K562 (cell line): ENCODE measurements around the gene SORT1. TPM values are rescaled to one million over a fixed set of nuclear protein-coding genes. Genes with fewer than 3 reads are reported as not detected.

ENCODE experiments used
- ATAC-seq: fragments of 200-7000 bp; cut with Tn5 transposase; 3 replicates; pipeline ENCODE4 v1.9.1; 2020; ENCODE audit warnings: moderate library complexity
- BruUV-seq: library from RNA; stranded (reverse); fragments of 400-500 nt; replicated peaks from 2 replicates; lab custom pipeline; 2021; lab: Mats Ljungman, UMichigan
- CTCF ChIA-PET: fragments of 300-600 bp; formaldehyde crosslinking; extraction: SDS; loops from one replicate; lab custom pipeline; 2021; ENCODE audit warnings: low intra/inter-chr PET ratio; lab: Yijun Ruan, JAX
- POLR2A ChIA-PET: fragments of 300-600, 350-650 bp; sonication (Branson Sonifier 250); formaldehyde crosslinking; extraction: SDS; loops from one replicate; lab custom pipeline; 2021; ENCODE audit warnings: antibody characterized with exemption, inconsistent platforms; lab: Yijun Ruan, JAX
- DNase-seq, 4 experiments: peaks; one replicate each; pipeline versions ENCODE4 v3.0.0 to v3.0.0-alpha.2; 2011 to 2018; ENCODE audit warnings: low spot score in 3 of 4, mixed read lengths in 3 of 4; ENCODE audit errors: extremely low read depth in 1 of 4
- FAIRE-seq: peaks from 2 replicates; lab custom pipeline; 2011; peaks lifted over from hg19 to GRCh38; lab: Jason Lieb, UNC
- H2AFZ ChIP-seq: 2 replicates; pipeline ENCODE4 v1.6.0; 2011; ENCODE audit warnings: low read depth, low read length, control low read depth, inconsistent platforms
- H3K27ac ChIP-seq: fragments of 200-600 bp; 3 replicates; pipeline ENCODE4 v1.8.0; 2011; ENCODE audit warnings: low read depth, mild to moderate bottlenecking, control low read depth, inconsistent platforms, low read length, moderate library complexity, mixed read lengths; ENCODE audit errors: extremely low read depth
- H3K27me3 ChIP-seq, 2 experiments: fragments of 300-600 bp in 1 of 2; 2 replicates in 1 of 2; 3 replicates in 1 of 2; pipeline versions ENCODE4 v1.6.0 to v1.8.0; 2011; ENCODE audit warnings: inconsistent platforms in 2 of 2, low read length in 2 of 2, mild to moderate bottlenecking in 1 of 2, mixed read lengths in 1 of 2, moderate library complexity in 1 of 2; ENCODE audit not compliant: control insufficient read depth in 2 of 2, insufficient read depth in 2 of 2
- H3K36me3 ChIP-seq: fragments of 300-600 bp; 3 replicates; pipeline ENCODE4 v1.8.0; 2011; ENCODE audit warnings: mild to moderate bottlenecking, low read length, inconsistent platforms; ENCODE audit not compliant: control insufficient read depth, insufficient read depth
- H3K4me1 ChIP-seq, 2 experiments: fragments of 200-600 bp in 1 of 2; replicated peaks in 1 of 2; 2 replicates in 1 of 2; 3 replicates in 1 of 2; pipeline versions ENCODE4 v1.5.1 to v1.8.0; 2011; ENCODE audit warnings: inconsistent platforms in 2 of 2, low read length in 2 of 2, mild to moderate bottlenecking in 1 of 2, mixed read lengths in 1 of 2, moderate library complexity in 1 of 2; ENCODE audit not compliant: control insufficient read depth in 2 of 2, insufficient read depth in 2 of 2
- H3K4me2 ChIP-seq: 2 replicates; pipeline ENCODE4 v1.6.1; 2011; ENCODE audit warnings: low read length, control low read depth, inconsistent platforms, mixed read lengths; ENCODE audit not compliant: insufficient read depth
- H3K4me3 ChIP-seq: fragments of 200-600 bp; sonication (generic), shearing (Covaris generic); 2 replicates; pipeline ENCODE4 v1.5.1; 2016; ENCODE audit warnings: control low read depth, inconsistent platforms
- H3K79me2 ChIP-seq: fragments of 200-600 bp; 3 replicates; pipeline ENCODE4 v1.8.0; 2011; ENCODE audit warnings: low read length, inconsistent platforms; ENCODE audit not compliant: control insufficient read depth, insufficient read depth
- H3K9ac ChIP-seq, 2 experiments: 2 replicates each; pipeline versions ENCODE4 v1.6.0 to v1.6.1; 2011; ENCODE audit warnings: low read depth in 2 of 2, low read length in 2 of 2, control low read depth in 1 of 2, inconsistent platforms in 1 of 2, mild to moderate bottlenecking in 1 of 2, mixed read lengths in 1 of 2; ENCODE audit not compliant: insufficient read depth in 1 of 2
- H3K9me1 ChIP-seq: one replicate; pipeline ENCODE4 v1.6.0; 2011; ENCODE audit warnings: inconsistent platforms, mild to moderate bottlenecking, low read length, moderate library complexity; ENCODE audit not compliant: control insufficient read depth, insufficient read depth
- H3K9me3 ChIP-seq: replicated peaks from 2 replicates; pipeline ENCODE4 v1.5.1; 2011; ENCODE audit warnings: low read depth, low read length, inconsistent platforms; ENCODE audit not compliant: control insufficient read depth, insufficient read depth
- H4K20me1 ChIP-seq: replicated peaks from 2 replicates; pipeline ENCODE4 v1.6.1; 2011; ENCODE audit warnings: low read length, inconsistent platforms, mixed read lengths; ENCODE audit not compliant: control insufficient read depth, insufficient read depth
- BRD4 ChIP-seq: fragments of 200-600 bp; sonication (generic); IDR thresholded peaks from 2 replicates; pipeline ENCODE4 v1.6.1; 2017; ENCODE audit warnings: inconsistent platforms
- CBFA2T3 ChIP-seq: fragments of 450-650 bp; IDR thresholded peaks from 2 replicates; pipeline ENCODE4 v1.6.1; 2017
- CEBPB ChIP-seq: fragments of 450-650 bp; IDR thresholded peaks from 2 replicates; pipeline ENCODE4 v1.6.1; 2016; ENCODE audit warnings: missing genetic modification characterization, missing compliant biosample characterization
- FOXJ3 ChIP-seq: sonication (generic); formaldehyde crosslinking; IDR thresholded peaks from 2 replicates; pipeline ENCODE4 v1.4.0; 2020; ENCODE audit warnings: mild to moderate bottlenecking, missing genetic modification reagents
- KDM5B ChIP-seq: fragments of 200-600 bp; sonication (generic); IDR thresholded peaks from 2 replicates; pipeline ENCODE4 v1.6.1; 2012; ENCODE audit warnings: low read depth, mild to moderate bottlenecking, moderate library complexity, low read length, control low read depth, inconsistent platforms; ENCODE audit not compliant: insufficient replicate concordance
- L3MBTL2 ChIP-seq: fragments of 450-650 bp; IDR thresholded peaks from 2 replicates; pipeline ENCODE4 v1.6.1; 2016; ENCODE audit warnings: mild to moderate bottlenecking, moderate library complexity
- MCM3 ChIP-seq: fragments of 450-650 bp; IDR thresholded peaks from 2 replicates; pipeline ENCODE4 v1.6.1; 2016
- NBN ChIP-seq: fragments of 450-650 bp; IDR thresholded peaks from 2 replicates; pipeline ENCODE4 v1.6.1; 2016; ENCODE audit warnings: low read depth, mild to moderate bottlenecking
- NR2C1 ChIP-seq, 2 experiments: fragments of 450-650 bp; IDR thresholded peaks; 2 replicates each; pipeline ENCODE4 v1.6.1; 2017; ENCODE audit warnings: mild to moderate bottlenecking in 2 of 2, antibody characterized with exemption in 1 of 2, inconsistent platforms in 1 of 2, missing compliant biosample characterization in 1 of 2, missing genetic modification characterization in 1 of 2
- OTX1 ChIP-seq: fragments of 450-650 bp; formaldehyde crosslinking; IDR thresholded peaks from 2 replicates; pipeline ENCODE4 v1.4.0; 2022; ENCODE audit warnings: mild to moderate bottlenecking
- POLR2AphosphoS2 ChIP-seq: IDR thresholded peaks from 2 replicates; pipeline ENCODE4 v1.6.1; 2012; ENCODE audit warnings: low read length, improper control_type of control experiment
- PPARD ChIP-seq: fragments of 250-450 bp; sonication (Bioruptor Pico); IDR thresholded peaks from 2 replicates; pipeline ENCODE4 v1.8.0; 2022; ENCODE audit warnings: inconsistent platforms, mild to moderate bottlenecking, moderate library complexity
- RBM15 ChIP-seq: fragments of 200-400 bp; formaldehyde crosslinking; IDR thresholded peaks from 2 replicates; pipeline ENCODE4 v1.6.1; 2018; ENCODE audit warnings: mild to moderate bottlenecking, low read length, moderate library complexity; ENCODE audit not compliant: insufficient read depth
- SLC30A9 ChIP-seq: fragments of 250-450 bp; sonication (Bioruptor Pico); IDR thresholded peaks from 2 replicates; pipeline ENCODE4 v1.8.0; 2022; ENCODE audit warnings: mild to moderate bottlenecking, moderate library complexity
- SRSF3 ChIP-seq: fragments of 200-400 bp; formaldehyde crosslinking; IDR thresholded peaks from 2 replicates; pipeline ENCODE4 v1.6.1; 2016; ENCODE audit warnings: mild to moderate bottlenecking, low read length, moderate library complexity; ENCODE audit not compliant: insufficient read depth
- TRIM28 ChIP-seq: fragments of 450-650 bp; IDR thresholded peaks from 2 replicates; pipeline ENCODE4 v1.6.1; 2017
- ZNF184 ChIP-seq: sonication (generic); formaldehyde crosslinking; IDR thresholded peaks from 2 replicates; pipeline ENCODE4 v1.5.0; 2020; ENCODE audit warnings: missing genetic modification reagents
- ZNF239 ChIP-seq: fragments of 250-450 bp; sonication (Bioruptor Pico); IDR thresholded peaks from 2 replicates; pipeline ENCODE4 v1.4.0; 2020; ENCODE audit warnings: mild to moderate bottlenecking
- ZNF436 ChIP-seq: fragments of 250-450, 450-650 bp; sonication (Bioruptor Pico); formaldehyde crosslinking; IDR thresholded peaks from 2 replicates; pipeline ENCODE4 v1.7.0; 2020; ENCODE audit warnings: mild to moderate bottlenecking
- ZNF445 ChIP-seq: fragments of 250-450 bp; sonication (Bioruptor Pico); IDR thresholded peaks from 2 replicates; pipeline ENCODE4 v1.4.0; 2020; ENCODE audit warnings: low read depth, mild to moderate bottlenecking, moderate library complexity
- ZNF589 ChIP-seq: fragments of 200-800 bp; sonication (Bioruptor generic); IDR thresholded peaks from 2 replicates; pipeline ENCODE4 v1.6.1; 2016; ENCODE audit warnings: low read depth, missing genetic modification characterization, missing compliant biosample characterization
- WGBS: fragments of 100-300 bp; shearing (Covaris generic); methylation state at CpG from one replicate; pipeline ENCODE4 v1.1.6; 2016; ENCODE audit warnings: low coverage, mixed read lengths; ENCODE audit not compliant: insufficient coverage; ENCODE audit errors: missing lambda C conversion rate; 5-methylcytosine and 5-hydroxymethylcytosine counted together
- in situ Hi-C: fragments of 300-500 bp; cut with MboI; formaldehyde crosslinking; loops from 4 replicates; pipeline ENCODE4 v1.15.0; 2018; ENCODE audit warnings: inconsistent platforms, mixed read lengths
- intact Hi-C: fragments of 100-400 bp; cut with micrococcal nuclease; formaldehyde crosslinking; loops from 2 replicates; pipeline ENCODE4 v1.14.2; 2022
- polyA plus RNA-seq, 8 experiments: library from polyadenylated mRNA; depleted of rRNA in 4 of 8; stranded (reverse) in 5 of 8; unstranded in 3 of 8; fragments of >200 nt; fragmentation: Nextera tagmentation in 2 of 8; fragmentation: Illumina TruSeq in 1 of 8; extraction: Ambion mirVana in 2 of 8; extraction: Trizol in 1 of 8; gene quantifications; 2 replicates each; pipeline versions ENCODE4 v1.2.1 to v1.2.3, GENCODE V29; 2011 to 2014; ENCODE audit warnings: inconsistent platforms in 1 of 8, missing spikeins in 1 of 8
- total RNA-seq, 7 experiments: library from RNA; depleted of rRNA in 6 of 7; stranded (reverse); fragments of >200 nt in 6 of 7; fragmentation: Illumina TruSeq in 2 of 7; extraction: Trizol in 2 of 7; gene quantifications; 2 replicates each; pipeline versions ENCODE4 v1.2.1 to v1.2.3, GENCODE V29; 2011 to 2021; ENCODE audit warnings: low replicate concordance in 1 of 7

The SORT1 gene
- total and polyA plus RNA-seq, 9 of the 15 experiments (the other 6 are each of a cell fraction or from before 2014, with no cell fraction given) = 27.4 to 112 (median 65.0) TPM

GRCh38 chr1:109274533-109275476 lies 122.9 kb downstream of the SORT1 start (continued):
- TF ChIP-seq NBN = 0 out of 2 replicates have a peak, but pooled peaks have one; percentile 59
- TF ChIP-seq CBFA2T3 = peak; percentile 6; the same call in 1 of the 2 replicates
- 0 out of 2 replicates have a peak, but pooled peaks have one; percentile 39 for TF ChIP-seq SRSF3
- TF ChIP-seq, all 486 proteins: peak for 52

- WGBS = 93% methylated on average over 21 of the region's 30 CpGs
- H3K79me2 ChIP-seq = 0 out of 3 replicates have a peak, but pooled peaks cover 2% of the 10 kb centered on the region
- no TSS peak for BruUV-seq
- no peaks in the 10 kb centered on the region for H3K27me3 ChIP-seq
- no peaks in the 10 kb centered on the region for H3K9me3 ChIP-seq
- no peak overlapping the region for H2AFZ ChIP-seq
- H3K4me2 ChIP-seq = no peak overlapping the region
- H3K27ac ChIP-seq = no peak overlapping the region
- CTCF ChIA-PET = interaction anchor here (1.1 kb wide), 1 partner anchor 10 kb away, joined by 5 read pairs; no protein-coding TSS in a partner anchor
- ATAC-seq = no peak
- no peak for TF ChIP-seq ZNF436 (CRISPR knock-in tag)
- no peak for TF ChIP-seq L3MBTL2
- TF ChIP-seq POLR2AphosphoS2 = no peak
- no peak for TF ChIP-seq MCM3
- no peak for TF ChIP-seq SLC30A9 (CRISPR knock-in tag)
- TF ChIP-seq ZNF239 (CRISPR knock-in tag) = no peak
- no peak for TF ChIP-seq TRIM28
- no peak for TF ChIP-seq ZNF184
- TF ChIP-seq ZNF445 (CRISPR knock-in tag) = no peak
- TF ChIP-seq ZNF589 (CRISPR knock-in tag) = no peak
- no peak for TF ChIP-seq BRD4
- TF ChIP-seq CEBPB (tag) = no peak
- TF ChIP-seq RBM15 = no peak
- TF ChIP-seq OTX1 = no peak
- no peak for TF ChIP-seq PPARD
- TF ChIP-seq NR2C1 (IDR thresholded peaks at IDR 0.05) = no peak
- no peak for TF ChIP-seq NR2C1 (tag; IDR thresholded peaks at IDR 0.05)
- no peak for TF ChIP-seq KDM5B
- TF ChIP-seq FOXJ3 (CRISPR knock-in tag) = no peak
- peak overlapping the region in 1 of 2 experiments; percentile 67; a peak in 2 of 4 replicates for H3K9ac ChIP-seq
- no peak for FAIRE-seq
- no peak overlapping the region for H3K4me3 ChIP-seq
- H4K20me1 ChIP-seq = peaks cover 4% of the 10 kb centered on the region; the same call in 1 of the 2 replicates
- peaks cover 42% of the 10 kb centered on the region; the same call in 2 of the 3 replicates for H3K36me3 ChIP-seq
- no peak for DNase-seq
- in situ Hi-C loops (no loop called here), intact Hi-C loops (no loop called here)
- H3K9me1 ChIP-seq = no peaks in the 10 kb centered on the region
- POLR2A ChIA-PET = interaction anchor here (0.5 to 0.6 kb wide), 2 partner anchors 36 to 43 kb away, joined by 3 read pairs; no protein-coding TSS in a partner anchor
- H3K4me1 ChIP-seq = peaks cover 36 to 70% of the 10 kb centered on the region in 2 experiments
Observed at GRCh38 chr1:109273570-109274288, 124.0 kb downstream of the SORT1 start.
